ENCODE data around the gene YWHAH. TPM values are rescaled to one million over a fixed set of nuclear protein-coding genes. Genes with fewer than 3 reads are reported as not detected.
A peak's percentile ranks its signal among the peaks of the same experiment; 100 is the strongest.

Gene YWHAH
- polyA plus RNA-seq, 3 donors, result 59.5 to 136 (median 132) TPM

GRCh38 chr22:31911565-31912406 lies 32.5 kb upstream of the YWHAH start:
- no peak for DNase-seq
- Histone ChIP-seq H4K20me1 (ENCODE audit: insufficient read depth, low read length) (no peaks in the 10 kb centered on the region), H3K4me1 (ENCODE audit: control insufficient read depth in 1 of 2, insufficient read depth in 2 of 2, low read length in 2 of 2) (peaks cover 14 to 17% of the 10 kb centered on the region in 2 donors), H3K27me3 (ENCODE audit: control insufficient read depth in 2 of 2, insufficient read depth in 2 of 2, low read length in 2 of 2) (no peaks in the 10 kb centered on the region), H3K4me2 (replicated peaks; ENCODE audit: extremely low read depth, low read length, poor library complexity, severe bottlenecking) (no peak overlapping the region), H3K27ac (ENCODE audit: low read depth in 1 of 2, low read length in 2 of 2) (no peak overlapping the region), H3K4me3 (replicated peaks in 1 of 3; ENCODE audit: low read depth in 2 of 3, low read length in 3 of 3) (no peak overlapping the region), H2AFZ (ENCODE audit: insufficient read depth, low read depth, low read length, poor library complexity, severe bottlenecking) (no peak overlapping the region), H3K36me3 (replicated peaks in 1 of 2; ENCODE audit: control insufficient read depth in 1 of 2, insufficient read depth in 2 of 2, low read length in 2 of 2) (peaks cover 6 to 34% of the 10 kb centered on the region in 2 donors), H3K79me2 (ENCODE audit: insufficient read depth, low read length) (no peaks in the 10 kb centered on the region), H3K9ac (ENCODE audit: insufficient read depth, low read length, poor library complexity, severe bottlenecking) (no peak overlapping the region), H3K9me3 (replicated peaks in 1 of 2; ENCODE audit: control insufficient read depth in 1 of 2, insufficient read depth in 1 of 2, low read length in 2 of 2) (no peaks in the 10 kb centered on the region)
- Mint-ChIP-seq H3K27ac (peak overlapping the region in 2 of 7 donors; percentile 5 to 45), H3K27me3 (ENCODE audit: low read depth in 3 of 3) (no peaks in the 10 kb centered on the region), H3K9me3 (no peaks in the 10 kb centered on the region), H3K4me3 (no peak overlapping the region), H3K36me3 (peaks cover 27 to 52% of the 10 kb centered on the region in 2 donors), H3K4me1 (peaks cover 22% of the 10 kb centered on the region)
- intact Hi-C loops (cut with micrococcal nuclease), result no loop called here
- 100% methylated on average over 4 of the region's 7 CpGs for WGBS (ENCODE audit: insufficient coverage)
- no peak for TF ChIP-seq CTCF (IDR thresholded peaks at IDR 0.05)

- H3K27me3 Mint-ChIP-seq (ENCODE audit: low read depth in 3 of 3), result no peaks in the 10 kb centered on the region
- no peaks in the 10 kb centered on the region for H4K20me1 ChIP-seq (ENCODE audit: insufficient read depth, low read length)
- no peak overlapping the region for H3K4me2 ChIP-seq (replicated peaks; ENCODE audit: extremely low read depth, low read length, poor library complexity, severe bottlenecking)
- no peak overlapping the region for H3K4me3 ChIP-seq (replicated peaks in 1 of 3; ENCODE audit: low read depth in 2 of 3, low read length in 3 of 3)
- H3K27ac Mint-ChIP-seq, result peak overlapping the region in 1 of 7 donors; percentile 45
- no peaks in the 10 kb centered on the region for H3K27me3 ChIP-seq (ENCODE audit: control insufficient read depth in 2 of 2, insufficient read depth in 2 of 2, low read length in 2 of 2)
- H2AFZ ChIP-seq (ENCODE audit: insufficient read depth, low read depth, low read length, poor library complexity, severe bottlenecking), result no peak overlapping the region
- no peak overlapping the region for H3K4me3 Mint-ChIP-seq
- H3K36me3 ChIP-seq (replicated peaks in 1 of 2; ENCODE audit: control insufficient read depth in 1 of 2, insufficient read depth in 2 of 2, low read length in 2 of 2), result peaks cover 4 to 28% of the 10 kb centered on the region in 2 donors
- H3K9ac ChIP-seq (ENCODE audit: insufficient read depth, low read length, poor library complexity, severe bottlenecking), result no peak overlapping the region
- TF ChIP-seq CTCF (IDR thresholded peaks at IDR 0.05), result no peak
- H3K79me2 ChIP-seq (ENCODE audit: insufficient read depth, low read length), result no peaks in the 10 kb centered on the region
- peaks cover 28% of the 10 kb centered on the region for H3K4me1 Mint-ChIP-seq
- 100% methylated on average over 1 of the region's 1 CpG for WGBS (ENCODE audit: insufficient coverage)
- peaks cover 20 to 23% of the 10 kb centered on the region in 2 donors for H3K4me1 ChIP-seq (ENCODE audit: control insufficient read depth in 1 of 2, insufficient read depth in 2 of 2, low read length in 2 of 2)
- no peaks in the 10 kb centered on the region for H3K9me3 Mint-ChIP-seq
- H3K27ac ChIP-seq (ENCODE audit: low read depth in 1 of 2, low read length in 2 of 2), result no peak overlapping the region
- peaks cover 23 to 48% of the 10 kb centered on the region in 2 donors for H3K36me3 Mint-ChIP-seq
- no peaks in the 10 kb centered on the region for H3K9me3 ChIP-seq (replicated peaks in 1 of 2; ENCODE audit: control insufficient read depth in 1 of 2, insufficient read depth in 1 of 2, low read length in 2 of 2)
- DNase-seq, result no peak
- intact Hi-C loops (cut with micrococcal nuclease), result no loop called here
These were observed 32.0 kb upstream of the YWHAH start for GRCh38 chr22:31912407-31912743.

Measured in CD14-positive monocyte (primary cell).